HepG2 (cell line): ENCODE measurements around the gene REEP6. TPM values are rescaled to one million over a fixed set of nuclear protein-coding genes. Genes with fewer than 3 reads are reported as not detected.

ENCODE experiments used
- CCAR2 ChIP-seq: fragments of 200-400 bp; formaldehyde crosslinking; optimal IDR thresholded peaks from 2 replicates; pipeline ENCODE3; 2018; ENCODE audit warnings: low read depth, mild to moderate bottlenecking, low read length, moderate library complexity
- DNMT3B ChIP-seq: conservative IDR thresholded peaks from 2 replicates; pipeline ENCODE4 v1.6.1; 2016; ENCODE audit warnings: missing biosample characterization, control low read depth
- HES4 ChIP-seq: sonication (generic); formaldehyde crosslinking; IDR thresholded peaks from 2 replicates; pipeline ENCODE4 v1.9.0; 2021; ENCODE audit warnings: mild to moderate bottlenecking, missing genetic modification reagents, borderline replicate concordance
- HHEX ChIP-seq: IDR thresholded peaks from 2 replicates; pipeline ENCODE4 v1.6.1; 2016; ENCODE audit warnings: control low read depth
- ISL2 ChIP-seq: sonication (generic); formaldehyde crosslinking; IDR thresholded peaks from 2 replicates; pipeline ENCODE4 v1.5.0; 2020; ENCODE audit warnings: missing genetic modification reagents
- MBD4 ChIP-seq: IDR thresholded peaks from 2 replicates; pipeline ENCODE4 v1.6.1; 2012; ENCODE audit warnings: low read length, inconsistent platforms, borderline replicate concordance
- NAIF1 ChIP-seq: sonication (generic); formaldehyde crosslinking; IDR thresholded peaks from 2 replicates; pipeline ENCODE4 v1.5.0; 2020; ENCODE audit warnings: mild to moderate bottlenecking, missing genetic modification reagents, borderline replicate concordance
- NONO ChIP-seq, 2 experiments: fragments of 450-650 bp in 1 of 2; sonication (generic) in 1 of 2; formaldehyde crosslinking in 1 of 2; IDR thresholded peaks in 1 of 2; conservative IDR thresholded peaks in 1 of 2; 2 replicates each; pipeline versions ENCODE4 v1.6.1 to v1.8.0; 2017 to 2022; ENCODE audit warnings: mild to moderate bottlenecking in 1 of 2, missing genetic modification reagents in 1 of 2, moderate library complexity in 1 of 2
- PAWR ChIP-seq: sonication (generic); formaldehyde crosslinking; IDR thresholded peaks from 2 replicates; pipeline ENCODE4 v1.4.0; 2020; ENCODE audit warnings: missing genetic modification reagents, mild to moderate bottlenecking, borderline replicate concordance
- PHF20 ChIP-seq: sonication (generic); formaldehyde crosslinking; IDR thresholded peaks from 2 replicates; pipeline ENCODE4 v1.5.0; 2020; ENCODE audit warnings: mild to moderate bottlenecking, missing genetic modification reagents
- RARG ChIP-seq: sonication (generic); formaldehyde crosslinking; IDR thresholded peaks from 2 replicates; pipeline ENCODE4 v1.4.0; 2020; ENCODE audit warnings: low read depth, mild to moderate bottlenecking, missing genetic modification reagents
- SOX5 ChIP-seq: IDR thresholded peaks from 2 replicates; pipeline ENCODE4 v1.6.1; 2016; ENCODE audit warnings: borderline replicate concordance
- SP140L ChIP-seq: sonication (generic); formaldehyde crosslinking; IDR thresholded peaks from 2 replicates; pipeline ENCODE4 v1.4.0; 2020; ENCODE audit warnings: missing genetic modification reagents, borderline replicate concordance
- SP2 ChIP-seq: sonication (generic); formaldehyde crosslinking; IDR thresholded peaks from 2 replicates; pipeline ENCODE4 v1.5.1; 2020; ENCODE audit warnings: mild to moderate bottlenecking, missing genetic modification reagents
- TEAD2 ChIP-seq: sonication (generic); formaldehyde crosslinking; IDR thresholded peaks from 2 replicates; pipeline ENCODE4 v1.9.0; 2021; ENCODE audit warnings: missing genetic modification reagents
- U2AF1 ChIP-seq: fragments of 200-400 bp; formaldehyde crosslinking; optimal IDR thresholded peaks from 2 replicates; pipeline ENCODE3; 2017; ENCODE audit warnings: mild to moderate bottlenecking, low read depth, low read length
- ZNF230 ChIP-seq: sonication (generic); formaldehyde crosslinking; IDR thresholded peaks from 2 replicates; pipeline ENCODE4 v1.4.0; 2020; ENCODE audit warnings: mild to moderate bottlenecking, missing genetic modification reagents
- ZNF501 ChIP-seq: sonication (generic); formaldehyde crosslinking; IDR thresholded peaks from 2 replicates; pipeline ENCODE4 v1.5.1; 2020; ENCODE audit warnings: mild to moderate bottlenecking, moderate library complexity, missing genetic modification reagents
- ZNF709 ChIP-seq: sonication (generic); formaldehyde crosslinking; IDR thresholded peaks from 2 replicates; pipeline ENCODE4 v1.5.0; 2020; ENCODE audit warnings: mild to moderate bottlenecking, missing genetic modification reagents
- ZNF75D ChIP-seq: sonication (generic); formaldehyde crosslinking; IDR thresholded peaks from 2 replicates; pipeline ENCODE4 v1.8.1; 2023; ENCODE audit warnings: missing genetic modification reagents, mild to moderate bottlenecking, borderline replicate concordance
- polyA plus RNA-seq, 8 experiments: library from polyadenylated mRNA; depleted of rRNA in 3 of 8; stranded (reverse) in 7 of 8; unstranded in 1 of 8; fragments of >200 nt; fragmentation: Illumina TruSeq in 4 of 8; extraction: Trizol in 4 of 8; gene quantifications; 2 replicates each; pipeline versions ENCODE4 v1.2.1 to v1.2.3, GENCODE V29; 2011 to 2016; ENCODE audit warnings: low read depth in 4 of 8, missing spikeins in 1 of 8, mixed read lengths in 1 of 8; ENCODE audit not compliant: insufficient read depth in 1 of 8
- total RNA-seq, 5 experiments: library from RNA; depleted of rRNA; stranded (reverse); fragments of >200 nt; fragmentation: Illumina TruSeq; extraction: Trizol; gene quantifications; 2 replicates each; pipeline ENCODE4 v1.2.3, GENCODE V29; 2016; ENCODE audit warnings: low read depth in 1 of 5
- TF ChIP-seq, protein P1 (sequence below): sonication (generic); formaldehyde crosslinking; IDR thresholded peaks from 2 replicates; pipeline ENCODE4 v1.4.0; 2020; ENCODE audit warnings: mild to moderate bottlenecking, missing genetic modification reagents
- TF ChIP-seq, protein P2 (sequence below): sonication (generic); formaldehyde crosslinking; IDR thresholded peaks from 2 replicates; pipeline ENCODE4 v1.4.0; 2020; ENCODE audit warnings: missing genetic modification reagents
- TF ChIP-seq, protein P3 (sequence below): sonication (generic); formaldehyde crosslinking; IDR thresholded peaks from 2 replicates; pipeline ENCODE4 v1.8.0; 2022; ENCODE audit warnings: mild to moderate bottlenecking, missing genetic modification reagents, borderline replicate concordance
- TF ChIP-seq, protein P4 (sequence below): sonication (generic); formaldehyde crosslinking; IDR thresholded peaks from 2 replicates; pipeline ENCODE4 v1.8.0; 2022; ENCODE audit warnings: low read depth, missing genetic modification reagents

REEP6 gene
- total and polyA plus RNA-seq, 2 of the 13 experiments (the other 11 are each of a cell fraction or from before 2014, with no cell fraction given) = 10.0 to 28.8 TPM

DNA sequence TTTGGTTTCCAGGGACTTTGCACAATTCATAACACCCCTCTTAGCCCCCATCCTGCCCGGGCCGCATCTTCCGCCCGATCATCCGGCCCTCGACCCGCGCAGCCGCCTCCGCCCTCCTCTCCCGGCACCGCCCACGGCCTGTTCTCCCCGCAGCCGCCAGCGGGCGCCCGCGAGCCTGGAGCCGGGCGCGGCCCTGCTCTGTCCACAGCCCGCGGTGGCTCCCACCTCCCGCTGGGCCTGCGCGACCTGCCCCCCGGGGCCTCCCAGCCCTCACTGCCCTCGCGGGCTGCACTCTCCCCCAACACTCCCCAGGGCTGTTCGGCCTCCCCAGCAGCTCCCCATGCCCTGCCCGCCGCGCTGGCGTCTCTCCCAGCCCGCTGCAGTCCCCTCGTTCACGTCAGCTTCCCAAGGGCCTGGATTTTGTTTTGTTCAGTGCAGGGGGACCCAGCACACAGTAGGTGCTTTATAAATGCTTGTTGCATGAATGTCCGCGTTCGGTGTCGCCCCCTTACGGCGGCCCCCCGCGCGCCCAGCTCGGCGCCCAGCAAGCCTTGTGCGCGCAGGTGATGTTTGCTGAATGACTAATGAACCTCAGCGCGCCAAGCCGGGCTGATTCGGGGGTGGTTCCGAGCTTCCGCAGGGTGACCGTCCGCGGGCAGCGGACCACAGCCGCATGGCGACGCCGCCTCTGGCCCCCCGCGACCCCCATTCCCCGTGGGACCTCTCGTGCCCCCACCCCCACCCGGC is 45.6 kb upstream of the REEP6 start (continued):
- TF ChIP-seq, protein P1, sequence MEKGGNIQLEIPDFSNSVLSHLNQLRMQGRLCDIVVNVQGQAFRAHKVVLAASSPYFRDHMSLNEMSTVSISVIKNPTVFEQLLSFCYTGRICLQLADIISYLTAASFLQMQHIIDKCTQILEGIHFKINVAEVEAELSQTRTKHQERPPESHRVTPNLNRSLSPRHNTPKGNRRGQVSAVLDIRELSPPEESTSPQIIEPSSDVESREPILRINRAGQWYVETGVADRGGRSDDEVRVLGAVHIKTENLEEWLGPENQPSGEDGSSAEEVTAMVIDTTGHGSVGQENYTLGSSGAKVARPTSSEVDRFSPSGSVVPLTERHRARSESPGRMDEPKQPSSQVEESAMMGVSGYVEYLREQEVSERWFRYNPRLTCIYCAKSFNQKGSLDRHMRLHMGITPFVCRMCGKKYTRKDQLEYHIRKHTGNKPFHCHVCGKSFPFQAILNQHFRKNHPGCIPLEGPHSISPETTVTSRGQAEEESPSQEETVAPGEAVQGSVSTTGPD (CRISPR knock-in tag) = no peak
- TF ChIP-seq HES4 (CRISPR knock-in tag) (0 out of 2 replicates have a peak, but pooled peaks have one; percentile 17), ZNF230 (no peak), U2AF1 (no peak), ISL2 (CRISPR knock-in tag) (peak; percentile 21; the same call in 1 of the 2 replicates), NONO (IDR thresholded peaks at IDR 0.05) (no peak), NONO (CRISPR knock-in tag; conservative IDR thresholded peaks at IDR 0.05) (peak; percentile 75), NAIF1 (no peak), TEAD2 (no peak), CCAR2 (no peak), SP140L (no peak), DNMT3B (no peak), RARG (CRISPR knock-in tag) (no peak), ZNF501 (CRISPR knock-in tag) (peak; percentile 58), SP2 (no peak), HHEX (CRISPR knock-in tag) (no peak), PAWR (CRISPR knock-in tag) (no peak), PHF20 (CRISPR knock-in tag) (no peak), MBD4 (no peak), ZNF75D (no peak), ZNF709 (CRISPR knock-in tag) (no peak), SOX5 (CRISPR knock-in tag) (no peak)
- TF ChIP-seq, protein P2, sequence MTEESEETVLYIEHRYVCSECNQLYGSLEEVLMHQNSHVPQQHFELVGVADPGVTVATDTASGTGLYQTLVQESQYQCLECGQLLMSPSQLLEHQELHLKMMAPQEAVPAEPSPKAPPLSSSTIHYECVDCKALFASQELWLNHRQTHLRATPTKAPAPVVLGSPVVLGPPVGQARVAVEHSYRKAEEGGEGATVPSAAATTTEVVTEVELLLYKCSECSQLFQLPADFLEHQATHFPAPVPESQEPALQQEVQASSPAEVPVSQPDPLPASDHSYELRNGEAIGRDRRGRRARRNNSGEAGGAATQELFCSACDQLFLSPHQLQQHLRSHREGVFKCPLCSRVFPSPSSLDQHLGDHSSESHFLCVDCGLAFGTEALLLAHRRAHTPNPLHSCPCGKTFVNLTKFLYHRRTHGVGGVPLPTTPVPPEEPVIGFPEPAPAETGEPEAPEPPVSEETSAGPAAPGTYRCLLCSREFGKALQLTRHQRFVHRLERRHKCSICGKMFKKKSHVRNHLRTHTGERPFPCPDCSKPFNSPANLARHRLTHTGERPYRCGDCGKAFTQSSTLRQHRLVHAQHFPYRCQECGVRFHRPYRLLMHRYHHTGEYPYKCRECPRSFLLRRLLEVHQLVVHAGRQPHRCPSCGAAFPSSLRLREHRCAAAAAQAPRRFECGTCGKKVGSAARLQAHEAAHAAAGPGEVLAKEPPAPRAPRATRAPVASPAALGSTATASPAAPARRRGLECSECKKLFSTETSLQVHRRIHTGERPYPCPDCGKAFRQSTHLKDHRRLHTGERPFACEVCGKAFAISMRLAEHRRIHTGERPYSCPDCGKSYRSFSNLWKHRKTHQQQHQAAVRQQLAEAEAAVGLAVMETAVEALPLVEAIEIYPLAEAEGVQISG (CRISPR knock-in tag) = peak; percentile 58
- TF ChIP-seq, protein P3, sequence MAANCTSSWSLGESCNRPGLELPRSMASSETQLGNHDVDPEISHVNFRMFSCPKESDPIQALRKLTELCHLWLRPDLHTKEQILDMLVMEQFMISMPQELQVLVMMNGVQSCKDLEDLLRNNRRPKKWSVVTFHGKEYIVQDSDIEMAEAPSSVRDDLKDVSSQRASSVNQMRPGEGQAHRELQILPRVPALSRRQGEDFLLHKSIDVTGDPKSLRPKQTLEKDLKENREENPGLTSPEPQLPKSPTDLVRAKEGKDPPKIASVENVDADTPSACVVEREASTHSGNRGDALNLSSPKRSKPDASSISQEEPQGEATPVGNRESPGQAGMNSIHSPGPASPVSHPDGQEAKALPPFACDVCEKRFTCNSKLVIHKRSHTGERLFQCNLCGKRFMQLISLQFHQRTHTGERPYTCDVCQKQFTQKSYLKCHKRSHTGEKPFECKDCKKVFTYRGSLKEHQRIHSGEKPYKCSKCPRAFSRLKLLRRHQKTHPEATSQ (CRISPR knock-in tag) = no peak
- TF ChIP-seq, protein P4, sequence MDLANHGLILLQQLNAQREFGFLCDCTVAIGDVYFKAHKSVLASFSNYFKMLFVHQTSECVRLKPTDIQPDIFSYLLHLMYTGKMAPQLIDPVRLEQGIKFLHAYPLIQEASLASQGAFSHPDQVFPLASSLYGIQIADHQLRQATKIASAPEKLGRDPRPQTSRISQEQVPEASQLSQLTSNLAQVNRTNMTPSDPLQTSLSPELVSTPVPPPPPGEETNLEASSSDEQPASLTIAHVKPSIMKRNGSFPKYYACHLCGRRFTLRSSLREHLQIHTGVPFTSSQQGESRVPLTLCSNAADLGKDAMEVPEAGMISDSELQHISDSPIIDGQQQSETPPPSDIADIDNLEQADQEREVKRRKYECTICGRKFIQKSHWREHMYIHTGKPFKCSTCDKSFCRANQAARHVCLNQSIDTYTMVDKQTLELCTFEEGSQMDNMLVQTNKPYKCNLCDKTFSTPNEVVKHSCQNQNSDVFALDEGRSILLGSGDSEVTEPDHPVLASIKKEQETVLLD (CRISPR knock-in tag) = 0 out of 2 replicates have a peak, but pooled peaks have one; percentile 37
